GM18498 (cell line): Measurements from ENCODE around the gene ACAN.

ENCODE experiments used
- ATAC-seq: cut with Tn5 transposase; IDR thresholded peaks from one replicate; pipeline ENCODE4 v1.9.1; 2021; ENCODE audit warnings: mild to moderate bottlenecking, moderate library complexity; ENCODE audit not compliant: unreplicated experiment

Gene ACAN

DNA sequence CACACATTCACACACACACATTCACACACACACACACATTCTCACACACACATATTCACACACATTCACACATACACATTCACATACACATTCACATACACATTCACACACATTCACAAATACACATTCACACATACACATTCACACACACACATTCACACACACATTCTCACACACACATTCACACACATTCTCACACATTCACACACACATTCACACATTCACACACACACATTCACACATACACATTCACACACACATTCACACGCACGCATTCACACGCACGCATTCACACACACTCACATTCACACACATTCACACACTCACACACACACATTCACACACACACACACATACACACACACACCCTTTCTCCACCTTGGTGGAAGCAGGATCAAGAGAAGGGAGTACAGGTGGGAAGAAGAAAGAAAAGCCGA lies 97.8 kb downstream of the ACAN start:
- ATAC-seq = no peak

DNA sequence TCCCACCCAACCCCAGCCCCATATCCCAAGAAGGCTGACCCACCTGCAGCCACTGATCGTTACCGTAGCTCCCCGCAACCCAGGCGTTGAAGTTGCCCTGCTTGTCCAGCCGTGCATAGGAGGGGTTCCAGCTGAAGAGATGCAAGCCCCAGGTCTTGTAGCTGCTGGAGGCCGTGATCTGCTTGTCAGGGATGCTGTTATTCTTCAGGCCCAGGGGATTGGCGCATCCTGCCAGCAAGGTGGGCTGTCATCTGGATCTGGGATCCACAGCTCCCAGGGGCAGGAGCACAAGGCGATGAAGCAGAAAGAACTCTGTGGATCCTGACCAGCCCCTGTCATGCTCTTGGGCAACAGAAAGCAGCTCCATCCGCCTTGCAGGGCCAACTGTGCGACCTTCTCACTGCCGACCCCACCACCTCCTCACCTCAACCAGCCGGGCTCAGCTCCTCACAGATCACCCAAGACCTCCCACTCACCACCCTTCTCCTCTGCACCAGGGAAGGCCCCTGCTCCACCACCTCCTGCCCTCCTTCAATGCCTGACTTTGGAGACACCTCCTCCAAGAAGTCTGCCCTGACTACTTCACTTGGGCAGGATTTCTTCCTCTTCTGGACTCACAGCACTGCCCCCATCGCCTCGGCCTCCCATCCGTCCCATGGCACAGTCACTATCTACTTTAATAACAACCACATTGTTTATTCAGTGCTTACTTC lies 98.4 kb downstream of the ACAN start:
- ATAC-seq = no peak

- ATAC-seq = no peak
Observed at GRCh38 chr15:88902221-88902835, 99.1 kb downstream of the ACAN start.

DNA sequence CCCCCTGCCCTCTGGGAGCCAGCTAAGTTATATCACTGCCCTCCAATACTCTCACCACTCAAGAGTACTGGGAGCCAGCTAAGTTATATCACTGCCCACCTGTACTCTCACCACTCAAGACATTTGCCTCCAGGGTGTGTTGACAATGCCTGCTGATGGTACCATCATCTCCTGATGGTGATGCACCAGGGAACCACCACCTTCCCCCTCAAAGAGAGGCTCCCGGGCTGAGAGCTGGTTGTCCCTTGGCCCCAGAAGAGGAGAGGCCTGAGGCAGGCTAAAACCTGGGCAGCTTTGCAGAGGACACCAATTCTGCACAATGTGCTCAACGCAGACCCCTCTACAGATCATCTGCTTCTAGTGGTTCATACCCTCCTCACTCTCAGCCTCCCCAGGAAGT lies 99.6 kb downstream of the ACAN start:
- no peak for ATAC-seq

- ATAC-seq = no peak
Observed at GRCh38 chr15:88904257-88904623, 101.0 kb downstream of the ACAN start.

DNA sequence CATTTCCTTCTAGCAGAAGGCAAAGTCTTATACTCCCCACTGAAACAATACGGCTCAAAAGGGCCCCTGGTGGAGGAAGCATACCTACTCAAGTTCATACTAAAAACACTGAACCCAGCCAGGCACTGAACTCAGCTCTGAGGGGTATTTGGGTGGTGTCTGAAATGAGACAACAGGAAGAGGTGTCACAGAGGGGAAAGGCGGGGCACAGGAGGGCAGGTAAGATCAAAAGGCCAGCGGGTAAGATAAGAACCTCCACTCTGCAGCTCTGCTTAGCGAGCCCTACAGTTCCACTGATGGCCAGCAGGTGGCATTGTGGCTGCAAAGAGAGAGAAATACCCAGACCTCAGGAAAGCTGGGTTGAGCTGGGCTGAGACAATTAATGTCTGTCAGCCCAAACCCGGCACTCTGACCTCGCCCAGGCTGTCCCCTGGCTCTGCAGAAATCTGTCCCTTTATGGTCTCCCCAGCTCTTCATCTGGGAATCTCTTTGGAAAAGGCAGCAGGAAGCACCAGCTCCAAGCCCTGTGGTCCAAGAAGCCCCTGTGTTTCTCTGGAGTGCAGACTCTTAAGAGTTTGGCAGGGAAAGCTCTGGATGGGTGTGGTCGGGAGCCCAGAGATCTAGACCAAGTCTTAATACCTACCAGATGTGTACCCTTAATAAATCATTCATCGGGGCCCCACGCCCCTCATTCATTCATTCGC lies 101.5 kb downstream of the ACAN start:
- peak; percentile 78 for ATAC-seq

- ATAC-seq = no peak
Observed at GRCh38 chr15:88905576-88905975, 102.3 kb downstream of the ACAN start.

- ATAC-seq = no peak
Observed at GRCh38 chr15:88906130-88906529, 102.9 kb downstream of the ACAN start.

DNA sequence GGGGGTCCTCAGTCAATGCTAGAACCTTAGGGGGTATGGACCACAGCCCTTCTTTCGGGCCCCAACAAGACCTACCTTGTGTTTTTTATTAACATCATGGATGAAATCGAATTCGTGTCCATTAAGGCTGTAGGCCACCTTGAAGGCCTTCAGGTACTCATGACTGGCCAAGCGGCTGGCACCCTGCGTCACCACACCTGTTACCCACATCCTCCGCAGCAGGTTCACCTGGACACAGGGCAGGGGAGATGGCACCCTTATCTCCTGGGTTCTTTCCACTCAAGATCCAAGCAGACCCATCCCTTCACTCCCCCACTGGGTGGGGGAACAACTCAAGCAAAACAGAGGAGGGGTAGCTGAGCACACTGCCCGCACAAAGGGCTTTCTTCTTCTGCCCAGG lies 103.3 kb downstream of the ACAN start:
- no peak for ATAC-seq

DNA sequence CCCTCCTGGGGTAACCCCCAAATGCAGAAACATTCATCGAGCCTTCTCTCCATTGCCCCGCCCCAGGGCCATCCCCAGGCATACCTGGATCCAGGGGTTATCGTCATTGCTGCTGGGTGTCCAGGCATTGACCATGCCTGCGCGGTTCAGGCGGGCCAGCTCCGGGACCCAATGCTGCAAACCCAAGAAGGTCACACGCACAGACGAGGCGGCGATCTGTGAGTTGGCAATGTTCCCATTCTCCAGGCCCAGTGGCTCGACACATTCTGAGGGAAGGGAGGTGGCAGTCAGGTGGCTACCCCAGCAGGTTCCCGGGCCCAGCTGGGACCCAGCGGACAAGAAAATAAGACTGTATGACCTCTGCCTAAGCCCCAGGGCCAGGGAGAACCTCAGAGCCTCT lies 103.9 kb downstream of the ACAN start:
- no peak for ATAC-seq

- no peak for ATAC-seq
Observed at GRCh38 chr15:88908123-88908522, 104.9 kb downstream of the ACAN start.

DNA sequence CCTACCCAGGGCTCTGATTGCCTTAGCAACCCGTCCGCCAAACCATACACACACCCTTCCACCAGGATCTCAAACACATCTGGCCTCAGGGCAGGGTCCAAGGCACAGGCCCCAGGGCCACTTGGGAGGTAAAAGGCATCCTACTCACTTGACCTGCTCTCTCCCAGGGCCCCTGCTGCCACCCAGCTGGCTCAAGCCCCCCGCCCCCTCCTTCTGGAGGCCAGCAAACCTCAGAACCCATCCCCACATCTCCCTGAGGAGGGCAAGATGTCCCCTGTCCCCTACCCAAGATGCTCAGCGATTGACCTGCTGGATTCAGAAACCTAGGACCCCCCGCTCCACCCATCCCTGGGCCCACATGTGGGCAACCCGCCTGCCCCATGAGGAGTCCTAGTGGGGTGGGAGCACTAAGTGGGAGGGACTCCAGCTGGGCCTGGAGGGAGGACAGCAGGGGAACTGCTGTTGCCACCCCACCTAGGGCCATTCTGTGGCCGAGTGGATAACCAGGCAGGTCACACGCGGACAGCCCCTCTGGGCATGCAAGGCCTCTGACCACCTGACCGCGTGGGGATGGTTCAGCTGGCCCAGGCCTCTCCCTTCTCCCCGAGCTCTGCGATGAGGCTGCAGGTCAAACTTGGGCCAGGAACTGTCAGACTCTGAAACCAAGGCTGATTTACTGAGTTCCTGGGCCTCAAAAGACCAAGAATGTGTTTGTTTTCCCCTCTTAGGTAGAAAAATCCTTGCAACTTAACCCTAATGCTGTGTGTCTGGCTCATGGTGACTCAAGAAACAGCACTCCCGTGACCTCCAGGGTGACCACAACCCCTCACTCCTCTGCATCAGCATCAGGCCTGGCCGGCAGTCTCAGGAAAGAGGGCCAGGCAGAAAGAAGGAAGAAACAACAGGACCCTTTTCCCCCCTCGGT lies 105.7 kb downstream of the ACAN start:
- ATAC-seq = no peak

DNA sequence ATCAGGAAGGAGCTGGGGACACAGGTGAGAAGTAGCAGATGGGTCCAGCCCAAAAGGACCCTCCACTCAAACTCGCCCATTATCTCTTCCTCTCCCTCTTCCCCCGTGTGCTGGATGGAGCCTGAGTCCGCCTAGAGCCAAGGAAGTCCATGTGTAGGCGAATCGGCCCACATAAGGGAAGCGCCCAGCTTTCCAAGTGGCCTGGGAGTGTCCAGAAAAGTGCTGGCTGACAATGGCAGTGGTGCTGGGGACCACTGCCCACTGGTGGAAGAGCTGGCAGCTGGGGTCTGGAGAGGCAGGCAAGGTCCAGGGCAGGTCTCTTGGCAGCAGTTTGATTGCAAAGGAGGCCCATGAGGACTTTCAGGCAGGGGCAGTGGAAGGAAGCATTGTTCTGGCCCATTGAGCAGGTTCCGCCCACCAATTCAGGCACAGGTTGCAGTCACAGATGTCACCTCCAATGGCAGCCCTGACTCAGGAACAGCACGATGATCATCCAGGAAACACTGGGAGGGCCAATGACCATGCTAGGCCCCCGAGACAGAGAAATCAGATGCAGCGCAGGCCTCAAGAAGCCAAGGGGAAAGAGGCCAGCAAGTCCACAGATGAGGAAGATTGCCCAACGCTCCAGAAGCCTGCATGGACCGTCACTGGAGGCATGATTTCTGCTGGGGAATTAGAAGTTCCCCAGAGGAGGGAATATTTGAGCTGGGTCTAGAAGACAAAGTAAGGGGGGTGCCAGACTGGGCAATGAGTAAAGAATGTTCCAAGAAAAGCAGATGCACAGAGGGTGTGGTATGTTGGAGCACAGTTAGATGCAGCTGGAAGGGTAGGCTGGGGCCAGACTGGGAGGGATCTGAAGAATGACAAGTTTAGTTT lies 107.0 kb downstream of the ACAN start:
- ATAC-seq = no peak

DNA sequence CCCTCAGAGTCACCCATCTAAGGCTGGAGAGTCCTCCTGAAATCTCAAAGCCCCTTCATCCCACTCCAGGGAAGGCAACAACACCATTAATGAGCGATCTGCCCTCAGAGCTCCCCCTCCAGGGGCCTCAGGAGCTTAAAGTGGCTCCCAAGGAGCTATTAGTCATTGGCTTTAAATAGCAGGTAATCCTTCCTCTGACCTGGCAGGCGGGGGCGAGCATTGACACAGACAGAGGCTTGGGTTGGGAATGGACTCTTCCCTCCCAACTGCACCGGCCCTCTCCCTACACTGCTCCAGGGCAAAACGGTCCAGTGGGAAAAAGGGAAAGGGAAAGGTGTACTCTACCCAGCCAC lies 108.5 kb downstream of the ACAN start:
- no peak for ATAC-seq

GRCh38 chr15:88912500-88912921 lies 109.3 kb downstream of the ACAN start:
- ATAC-seq = no peak

DNA sequence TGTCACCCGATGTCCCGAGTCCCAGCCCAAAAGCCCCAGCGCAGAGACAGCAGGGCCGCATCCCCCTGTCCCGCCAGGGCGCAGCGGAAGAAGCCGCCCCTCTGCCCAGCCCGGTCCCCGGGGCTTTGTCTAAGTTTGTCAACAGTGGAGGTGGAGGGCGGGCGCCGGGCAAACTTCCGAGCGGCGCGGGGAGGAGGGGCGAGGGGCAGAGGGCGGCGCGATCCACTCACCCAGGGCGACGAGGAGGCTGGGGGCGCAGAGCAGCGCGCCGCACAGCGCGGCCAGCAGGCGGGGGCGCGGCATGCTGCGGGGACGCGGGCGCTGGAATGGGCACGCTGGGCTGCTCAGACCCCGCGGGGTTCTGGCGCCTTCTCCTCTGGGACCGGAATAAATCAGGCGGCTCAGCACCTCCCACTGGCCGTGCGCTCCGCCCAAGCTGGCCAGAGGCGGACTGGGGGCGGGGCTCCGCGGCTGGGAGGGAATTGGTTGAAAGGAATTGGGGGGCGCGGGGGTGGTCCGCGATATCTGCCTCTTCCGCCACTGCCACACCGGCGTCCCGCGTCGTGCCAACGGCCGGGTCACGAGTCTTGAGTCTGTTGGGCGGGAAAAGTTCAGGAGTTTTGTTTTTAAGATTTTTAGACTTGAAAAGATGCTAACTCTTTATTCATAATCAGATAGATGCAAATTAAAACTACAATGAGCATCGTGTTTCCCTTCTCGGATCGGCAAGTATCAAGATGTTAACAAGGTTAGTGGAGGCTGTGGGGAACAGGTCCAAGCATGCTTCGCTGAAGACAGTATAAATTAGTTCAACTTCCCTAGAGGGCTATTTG lies 110.0 kb downstream of the ACAN start, which contains the start of gene MFGE8:
Gene MFGE8, minus strand, starts transcription at position 363 of the 833 bp plus-strand sequence. Its CDS starts 60 bp downstream, at position 303.
- ATAC-seq = peak; percentile 88

DNA sequence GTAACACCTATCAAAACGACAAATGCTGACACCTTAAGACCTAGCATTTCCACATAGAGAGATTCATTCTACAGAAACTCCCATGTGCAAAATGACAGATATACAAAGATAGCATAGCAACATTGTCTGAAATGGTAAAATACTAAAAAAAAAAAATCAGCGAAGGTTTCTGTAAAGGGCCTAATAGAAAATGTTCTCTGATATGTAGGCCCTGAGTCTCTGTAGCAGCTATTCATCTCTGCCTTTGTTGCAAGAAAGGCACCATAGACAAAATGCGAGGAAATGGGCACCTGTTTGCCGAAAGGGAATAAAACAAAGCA lies 110.6 kb downstream of the ACAN start:
- no peak for ATAC-seq

- ATAC-seq = no peak
Observed at GRCh38 chr15:88915354-88915753, 112.1 kb downstream of the ACAN start.

DNA sequence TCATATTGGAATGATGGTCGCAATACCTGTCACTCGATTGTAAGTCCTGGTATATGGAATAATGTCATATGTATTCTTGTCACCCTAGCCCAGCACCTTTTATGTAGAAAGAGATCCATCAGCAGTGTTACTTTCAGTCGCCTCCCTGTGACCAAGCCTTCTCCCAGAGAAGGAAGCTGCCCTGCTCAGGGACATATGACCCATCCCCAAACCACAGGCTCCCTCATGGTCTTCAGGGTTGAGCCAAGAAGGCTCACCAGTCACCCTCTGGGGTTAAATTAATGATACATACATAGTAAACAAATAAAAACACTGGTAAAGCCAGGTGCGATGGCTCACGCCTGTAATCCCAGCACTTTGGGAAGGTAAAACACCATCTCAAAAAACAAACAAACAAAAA lies 114.5 kb downstream of the ACAN start:
- no peak for ATAC-seq
